ENCODE data around the gene SLC12A4.
"Not testable (repeated sequence)": the region's sequence is repeated elsewhere in the genome, so short reads cannot be mapped to it uniquely, and the experiment has no call there.

- TF ChIP-seq POLR2A, POLR2AphosphoS5, TAF1, POU2F2 (IDR thresholded peaks at IDR 0.05; ENCODE audit: low read depth, low read length): not testable (repeated sequence)
- peak; percentile 73 for TF ChIP-seq SPI1 (IDR thresholded peaks at IDR 0.05; ENCODE audit: low read depth, low read length)
Observed at GRCh38 chr16:67998779-67999688, 30.6 kb upstream of the SLC12A4 start, which contains the start of gene DPEP2.
